Duodenal mucosa (tissue), 2 donors: ENCODE results near the gene PDS5A.
"Not testable (repeated sequence)": the region's sequence is repeated elsewhere in the genome, so short reads cannot be mapped to it uniquely, and the experiment has no call there.

Source experiments
- H3K27ac ChIP-seq: one replicate; pipeline ENCODE4 v1.7.0; 2013; ENCODE audit warnings: low read depth, low read length
- H3K27me3 ChIP-seq, 2 donors: one replicate each; pipeline ENCODE4 v1.7.0; 2013; ENCODE audit warnings: low read length in 2 of 2, control low read depth in 1 of 2; ENCODE audit not compliant: insufficient read depth in 2 of 2, control insufficient read depth in 1 of 2
- H3K36me3 ChIP-seq, 2 donors: one replicate each; pipeline ENCODE4 v1.7.0; 2013; ENCODE audit warnings: low read length in 2 of 2, control low read depth in 1 of 2; ENCODE audit not compliant: insufficient read depth in 2 of 2, control insufficient read depth in 1 of 2
- H3K4me1 ChIP-seq, 2 donors: one replicate each; pipeline ENCODE4 v1.7.0; 2013; ENCODE audit warnings: low read length in 2 of 2, control low read depth in 1 of 2; ENCODE audit not compliant: insufficient read depth in 2 of 2, control insufficient read depth in 1 of 2
- H3K4me3 ChIP-seq, 2 donors: one replicate each; pipeline ENCODE4 v1.7.0; 2013; ENCODE audit warnings: low read length in 2 of 2, low read depth in 1 of 2
- H3K9ac ChIP-seq, 2 donors: one replicate each; pipeline ENCODE4 v1.7.0; 2013; ENCODE audit warnings: low read length in 2 of 2, low read depth in 1 of 2
- H3K9me3 ChIP-seq, 2 donors: one replicate each; pipeline ENCODE4 v1.7.0; 2013; ENCODE audit warnings: low read length in 2 of 2, control low read depth in 1 of 2; ENCODE audit not compliant: control insufficient read depth in 1 of 2

PDS5A gene

GRCh38 chr4:39910064-39910463 lies 67.6 kb downstream of the PDS5A start:
- no peak overlapping the region for H3K9ac ChIP-seq
- H3K27ac ChIP-seq = no peak overlapping the region
- H3K4me3 ChIP-seq = no peak overlapping the region
- no peaks in the 10 kb centered on the region for H3K4me1 ChIP-seq
- peaks cover 5 to 35% of the 10 kb centered on the region in 2 donors for H3K36me3 ChIP-seq
- H3K9me3 ChIP-seq = no peaks in the 10 kb centered on the region
- H3K27me3 ChIP-seq = no peaks in the 10 kb centered on the region

- H3K27ac ChIP-seq = no peak overlapping the region
- H3K36me3 ChIP-seq = peaks cover 5 to 35% of the 10 kb centered on the region in 2 donors
- no peaks in the 10 kb centered on the region for H3K27me3 ChIP-seq
- no peaks in the 10 kb centered on the region for H3K9me3 ChIP-seq
- H3K4me3 ChIP-seq = no peak overlapping the region
- no peaks in the 10 kb centered on the region for H3K4me1 ChIP-seq
- no peak overlapping the region for H3K9ac ChIP-seq
Measured at GRCh38 chr4:39908284-39908683, 69.4 kb downstream of the PDS5A start.

- H3K9ac ChIP-seq = no peak overlapping the region
- H3K4me1 ChIP-seq = no peaks in the 10 kb centered on the region
- no peaks in the 10 kb centered on the region for H3K9me3 ChIP-seq
- no peak overlapping the region for H3K27ac ChIP-seq
- no peak overlapping the region for H3K4me3 ChIP-seq
- H3K36me3 ChIP-seq = peaks cover 17 to 37% of the 10 kb centered on the region in 2 donors
- no peaks in the 10 kb centered on the region for H3K27me3 ChIP-seq
Measured at GRCh38 chr4:39905656-39906055, 72.1 kb downstream of the PDS5A start.

GRCh38 chr4:39905019-39905418 lies 72.7 kb downstream of the PDS5A start:
- not testable (repeated sequence) for H3K9me3 ChIP-seq, H3K27ac ChIP-seq, H3K9ac ChIP-seq, H3K4me3 ChIP-seq, H3K4me1 ChIP-seq, H3K27me3 ChIP-seq
- peaks cover 21 to 39% of the 10 kb centered on the region in 2 donors for H3K36me3 ChIP-seq

- Histone ChIP-seq H3K4me3 (no peak overlapping the region), H3K9me3 (no peaks in the 10 kb centered on the region), H3K9ac (no peak overlapping the region), H3K4me1 (no peaks in the 10 kb centered on the region), H3K27ac (no peak overlapping the region), H3K36me3 (peaks cover 16 to 61% of the 10 kb centered on the region in 2 donors), H3K27me3 (no peaks in the 10 kb centered on the region)
Measured at GRCh38 chr4:39900966-39901365, 76.7 kb downstream of the PDS5A start.

- Histone ChIP-seq H3K9me3 (no peaks in the 10 kb centered on the region), H3K27me3 (no peaks in the 10 kb centered on the region), H3K36me3 (peaks cover 16 to 73% of the 10 kb centered on the region in 2 donors), H3K27ac (no peak overlapping the region), H3K9ac (no peak overlapping the region), H3K4me3 (no peak overlapping the region), H3K4me1 (no peaks in the 10 kb centered on the region)
Measured at GRCh38 chr4:39899291-39899690, 78.4 kb downstream of the PDS5A start.

- Histone ChIP-seq H3K9ac (no peak overlapping the region), H3K4me3 (no peak overlapping the region), H3K27ac (no peak overlapping the region), H3K36me3 (peaks cover 16 to 81% of the 10 kb centered on the region in 2 donors), H3K27me3 (no peaks in the 10 kb centered on the region), H3K9me3 (no peaks in the 10 kb centered on the region), H3K4me1 (no peaks in the 10 kb centered on the region)
Measured at GRCh38 chr4:39898015-39898414, 79.7 kb downstream of the PDS5A start.

GRCh38 chr4:39893693-39894072 lies 84.0 kb downstream of the PDS5A start:
- H3K9ac ChIP-seq = no peak overlapping the region
- H3K4me1 ChIP-seq = no peaks in the 10 kb centered on the region
- H3K27me3 ChIP-seq = no peaks in the 10 kb centered on the region
- H3K36me3 ChIP-seq = peaks cover 5 to 74% of the 10 kb centered on the region in 2 donors
- H3K4me3 ChIP-seq = no peak overlapping the region
- H3K27ac ChIP-seq = no peak overlapping the region
- H3K9me3 ChIP-seq = no peaks in the 10 kb centered on the region

GRCh38 chr4:39892988-39893692 lies 84.6 kb downstream of the PDS5A start:
- peaks cover 5 to 72% of the 10 kb centered on the region in 2 donors for H3K36me3 ChIP-seq
- no peak overlapping the region for H3K27ac ChIP-seq
- H3K4me3 ChIP-seq = no peak overlapping the region
- no peaks in the 10 kb centered on the region for H3K4me1 ChIP-seq
- no peak overlapping the region for H3K9ac ChIP-seq
- H3K9me3 ChIP-seq = no peaks in the 10 kb centered on the region
- H3K27me3 ChIP-seq = no peaks in the 10 kb centered on the region

GRCh38 chr4:39889226-39889625 lies 88.5 kb downstream of the PDS5A start:
- H3K36me3 ChIP-seq = peaks cover 5 to 58% of the 10 kb centered on the region in 2 donors
- no peaks in the 10 kb centered on the region for H3K4me1 ChIP-seq
- H3K4me3 ChIP-seq = no peak overlapping the region
- no peaks in the 10 kb centered on the region for H3K27me3 ChIP-seq
- H3K9ac ChIP-seq = no peak overlapping the region
- no peaks in the 10 kb centered on the region for H3K9me3 ChIP-seq
- H3K27ac ChIP-seq = no peak overlapping the region
